ENCODE data around the gene ABHD3. TPM values are rescaled to one million over a fixed set of nuclear protein-coding genes. Genes with fewer than 3 reads are reported as not detected.

The ABHD3 gene, protein sequence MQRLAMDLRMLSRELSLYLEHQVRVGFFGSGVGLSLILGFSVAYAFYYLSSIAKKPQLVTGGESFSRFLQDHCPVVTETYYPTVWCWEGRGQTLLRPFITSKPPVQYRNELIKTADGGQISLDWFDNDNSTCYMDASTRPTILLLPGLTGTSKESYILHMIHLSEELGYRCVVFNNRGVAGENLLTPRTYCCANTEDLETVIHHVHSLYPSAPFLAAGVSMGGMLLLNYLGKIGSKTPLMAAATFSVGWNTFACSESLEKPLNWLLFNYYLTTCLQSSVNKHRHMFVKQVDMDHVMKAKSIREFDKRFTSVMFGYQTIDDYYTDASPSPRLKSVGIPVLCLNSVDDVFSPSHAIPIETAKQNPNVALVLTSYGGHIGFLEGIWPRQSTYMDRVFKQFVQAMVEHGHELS
- total RNA-seq = 10 to 100 TPM; 18.7 to 22.1 TPM

DNA sequence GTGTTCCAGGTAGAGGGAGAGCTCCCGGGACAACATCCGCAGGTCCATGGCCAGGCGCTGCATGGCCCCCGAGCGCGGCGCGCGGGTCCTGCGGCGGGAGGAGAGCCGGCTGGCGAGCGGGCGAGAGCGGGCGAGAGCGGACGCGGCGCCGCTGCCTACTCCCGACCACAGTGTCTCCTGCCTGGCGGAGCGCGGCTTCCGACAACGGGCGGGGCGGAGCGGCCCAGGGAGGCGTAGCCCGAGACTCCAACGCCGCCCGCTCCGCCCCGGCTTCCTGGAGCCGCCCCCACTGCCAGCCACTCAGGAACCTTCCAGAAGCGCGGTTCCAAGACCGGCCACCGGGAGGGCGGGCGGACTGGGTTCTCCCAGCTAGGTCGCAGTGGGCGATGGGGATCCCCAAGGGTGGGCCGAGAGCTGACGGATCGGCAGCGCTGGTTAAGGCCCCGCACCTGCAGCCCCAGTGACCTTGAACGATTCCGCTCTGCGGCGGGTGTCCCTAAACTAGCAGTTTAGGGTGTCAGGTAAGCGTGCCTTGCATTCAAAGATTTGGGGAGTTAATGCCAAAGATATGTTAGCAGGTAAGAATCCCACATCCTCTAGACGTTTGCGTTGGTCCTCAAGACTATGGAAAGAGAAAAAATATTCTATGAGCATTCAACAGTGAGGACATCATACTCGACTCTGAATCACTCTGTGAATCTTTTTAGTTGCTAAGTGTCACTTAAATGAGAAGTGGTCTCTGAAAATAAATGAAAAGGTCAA, at the start of gene ABHD3:
ABHD3 (minus strand) TSS at position 172 of the 762 bp plus-strand sequence; CDS start at position 63, 109 bp downstream.
- CTCF ChIA-PET = interaction anchor here (0.8 to 2.5 kb wide), 4 partner anchors 36 to 104 kb away, joined by 3 to 7 read pairs (median 4); partner anchors contain the start of genes ESCO1, MIB1 and SNRPD1

DNA sequence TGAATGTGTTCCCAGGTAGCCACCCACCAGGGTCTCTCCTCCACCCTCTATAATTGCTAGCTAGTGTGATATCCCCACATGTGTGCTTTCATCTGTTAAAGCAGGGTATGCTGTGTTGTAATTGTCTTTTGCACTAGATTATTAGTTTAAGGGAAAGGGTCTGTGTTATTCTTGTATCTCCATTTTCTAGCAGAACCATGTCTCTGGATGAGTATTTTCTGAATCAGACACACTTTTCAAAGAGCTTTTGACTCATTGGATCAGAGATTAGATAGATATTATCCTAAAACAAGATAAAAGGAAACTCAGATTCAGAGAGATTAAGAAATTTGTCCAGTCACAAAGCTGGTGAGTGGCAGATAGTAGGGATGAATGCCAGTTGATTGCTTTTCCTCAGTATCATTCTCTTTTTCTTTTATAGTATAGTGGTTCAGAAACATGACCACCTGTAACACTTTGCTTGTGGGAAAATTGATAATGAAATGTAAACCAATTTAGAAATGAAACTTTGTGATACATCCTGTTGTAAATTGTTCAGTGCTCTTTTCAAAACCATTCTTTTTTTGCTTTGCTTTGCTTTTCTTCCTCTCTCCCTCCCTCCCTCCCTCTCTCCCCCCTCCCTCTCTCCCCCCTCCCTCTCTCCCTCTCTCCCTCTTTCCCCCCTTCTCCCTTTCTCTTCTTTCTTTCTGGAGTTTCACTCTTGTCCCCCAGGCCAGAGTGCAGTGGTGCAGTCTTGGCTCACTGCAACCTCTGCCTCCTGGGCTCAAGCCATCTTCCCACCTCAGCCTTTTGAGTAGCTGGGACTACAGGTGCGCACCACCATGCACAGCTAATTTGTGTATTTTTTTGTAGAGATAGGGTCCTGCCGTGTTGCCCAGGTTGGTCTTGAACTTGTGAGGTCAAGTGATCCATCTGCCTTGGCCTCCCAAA, 43.5 kb upstream of the ABHD3 start:
- ChIA-PET POLR2A (interaction anchor here (0.7 to 1.1 kb wide), 5 partner anchors 12 to 148 kb away, joined by 3 read pairs; partner anchors contain the start of gene ESCO1), CTCF (no interaction called here)
- Mint-ChIP-seq H3K36me3 (peaks cover 2% of the 10 kb centered on the region), H3K27ac (peak overlapping the region; percentile 55), H3K4me1 (ENCODE audit: low read depth) (peaks cover 50% of the 10 kb centered on the region), H3K27me3 (no peaks in the 10 kb centered on the region), H3K4me3 (no peak overlapping the region), H3K9me3 (no peaks in the 10 kb centered on the region)
- no peak for DNase-seq
- intact Hi-C loops (cut with micrococcal nuclease) = loop anchor here (10.0 kb wide), 1 partner anchor 1687 kb away; a partner anchor contains a TSS

More for the DNA sequence above, at the start of gene ABHD3:
- Mint-ChIP-seq H3K27me3 (no peaks in the 10 kb centered on the region), H3K9me3 (no peaks in the 10 kb centered on the region), H3K27ac (peak within 1 kb of the TSS; percentile 88), H3K4me3 (peak within 1 kb of the TSS; percentile 91), H3K4me1 (ENCODE audit: low read depth) (peaks cover 21% of the 10 kb centered on the region), H3K36me3 (peaks cover 7% of the 10 kb centered on the region)
- intact Hi-C loops (cut with micrococcal nuclease) = loop anchor here (1.0 kb wide), 4 partner anchors 36 to 593 kb away; partner anchors contain the start of genes ESCO1, MIB1, ROCK1 and SNRPD1
- POLR2A ChIA-PET = interaction anchor here (0.5 to 3.1 kb wide), 9 partner anchors 22 to 104 kb away, joined by 3 to 33 read pairs (median 4); partner anchors contain the start of genes ESCO1, MIB1 and SNRPD1
- peak; percentile 95 for DNase-seq

DNA sequence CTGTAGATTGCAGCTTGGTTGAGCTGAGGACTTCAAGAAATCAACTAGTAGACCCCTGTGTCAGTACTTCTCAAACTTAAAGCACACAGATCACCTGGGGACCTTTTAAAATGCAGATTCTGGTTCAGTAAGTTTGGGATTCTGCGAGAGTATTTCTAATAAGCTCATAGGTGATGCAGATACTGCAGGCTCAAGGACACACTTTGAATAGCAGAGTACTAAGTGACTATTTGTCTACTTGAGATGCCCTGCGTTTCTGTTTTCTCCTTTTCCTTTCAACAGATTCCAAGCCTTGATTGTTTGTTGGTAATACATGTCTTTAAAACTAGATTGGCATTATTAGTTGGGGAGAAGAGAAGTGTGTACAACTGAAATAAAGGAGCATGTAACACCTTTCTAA, 42.7 kb upstream of the ABHD3 start:
- peaks cover 2% of the 10 kb centered on the region for H3K36me3 Mint-ChIP-seq
- intact Hi-C loops (cut with micrococcal nuclease) = loop anchor here (10.0 kb wide), 1 partner anchor 1688 kb away; a partner anchor contains a TSS
- POLR2A ChIA-PET = interaction anchor here (0.7 to 1.1 kb wide), 5 partner anchors 12 to 147 kb away, joined by 3 read pairs; partner anchors contain the start of gene ESCO1

DNA sequence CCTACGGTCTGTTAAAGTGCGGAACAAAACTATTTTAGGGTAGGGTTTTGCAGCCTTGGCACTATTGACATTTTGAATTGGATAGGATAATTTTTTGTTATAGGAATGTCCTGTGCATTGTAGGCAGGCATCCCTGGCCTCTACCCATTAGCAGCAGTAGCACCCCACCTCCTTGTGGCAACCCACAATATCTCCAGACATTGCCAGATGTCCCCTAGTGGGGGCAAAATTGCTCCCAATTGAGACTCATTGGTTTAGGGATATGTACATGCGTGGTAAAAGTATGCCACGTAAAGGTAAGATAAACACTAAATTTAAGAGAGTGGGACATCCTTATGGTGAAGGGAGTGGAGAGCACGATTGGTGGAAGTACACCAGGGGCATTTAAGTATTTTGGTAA, 40.7 kb upstream of the ABHD3 start:
- ChIA-PET CTCF (no interaction called here), POLR2A (no interaction called here)
- H3K27me3 Mint-ChIP-seq = no peaks in the 10 kb centered on the region
- intact Hi-C loops (cut with micrococcal nuclease) = loop anchor here (10.0 kb wide), 1 partner anchor 1690 kb away; a partner anchor contains a TSS
- H3K9me3 Mint-ChIP-seq = no peaks in the 10 kb centered on the region
- peaks cover 54% of the 10 kb centered on the region for H3K4me1 Mint-ChIP-seq (ENCODE audit: low read depth)
- DNase-seq = no peak
- peaks cover 2% of the 10 kb centered on the region for H3K36me3 Mint-ChIP-seq
- no peak overlapping the region for H3K27ac Mint-ChIP-seq
- no peak overlapping the region for H3K4me3 Mint-ChIP-seq

More for the DNA sequence above, 42.7 kb upstream of the ABHD3 start:
- no peaks in the 10 kb centered on the region for H3K27me3 Mint-ChIP-seq
- CTCF ChIA-PET = no interaction called here
- peaks cover 54% of the 10 kb centered on the region for H3K4me1 Mint-ChIP-seq (ENCODE audit: low read depth)
- H3K27ac Mint-ChIP-seq = peak overlapping the region; percentile 55
- no peak overlapping the region for H3K4me3 Mint-ChIP-seq
- no peaks in the 10 kb centered on the region for H3K9me3 Mint-ChIP-seq
- DNase-seq = no peak

DNA sequence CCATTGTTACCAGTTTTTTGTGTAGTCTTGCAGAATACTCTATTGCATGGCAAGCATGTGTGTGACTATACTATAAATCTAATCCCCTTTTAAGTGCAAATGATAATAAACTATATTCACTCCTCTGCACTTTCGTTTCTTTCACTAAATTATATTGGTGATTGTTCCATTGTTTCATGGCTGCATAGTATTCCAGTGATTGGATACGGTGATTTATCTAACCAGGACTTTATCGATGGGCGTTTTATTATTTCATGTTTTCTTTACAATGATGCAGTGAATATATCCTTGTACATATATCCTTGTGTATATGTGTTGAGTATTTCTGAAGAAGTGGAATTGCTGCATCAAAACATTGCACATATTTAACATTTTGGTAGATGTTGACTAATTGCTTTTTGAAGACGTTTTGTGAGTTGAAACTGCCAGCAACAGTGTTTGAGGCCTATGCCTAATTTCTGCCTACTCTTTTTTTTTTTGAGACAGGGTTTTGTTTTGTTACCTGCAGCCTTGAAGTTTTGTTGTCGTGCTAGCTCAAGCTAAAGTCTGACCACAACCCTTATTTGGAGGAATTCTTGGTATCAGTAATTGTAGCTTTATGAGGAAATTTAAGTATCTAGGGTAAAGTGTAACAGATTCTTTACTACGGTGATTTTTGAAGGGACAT, 38.7 kb upstream of the ABHD3 start:
- H3K9me3 Mint-ChIP-seq = no peaks in the 10 kb centered on the region
- H3K36me3 Mint-ChIP-seq = peaks cover 2% of the 10 kb centered on the region
- peak overlapping the region; percentile 76 for H3K27ac Mint-ChIP-seq
- no peak for DNase-seq
- H3K27me3 Mint-ChIP-seq = no peaks in the 10 kb centered on the region
- H3K4me3 Mint-ChIP-seq = peak overlapping the region; percentile 67
- CTCF ChIA-PET = interaction anchor here (0.6 to 4.6 kb wide), 3 partner anchors 43 to 143 kb away, joined by 4 to 28 read pairs (median 6); partner anchors contain the start of genes ESCO1 and SNRPD1
- POLR2A ChIA-PET = interaction anchor here (3.9 kb wide), 1 partner anchor 40 kb away, joined by 33 read pairs; the partner anchor contains the start of gene ABHD3
- intact Hi-C loops (cut with micrococcal nuclease) = loop anchor here (5.0 to 10.0 kb wide), 2 partner anchors 1692 to 1844 kb away; partner anchors contain the start of gene NPC1
- H3K4me1 Mint-ChIP-seq (ENCODE audit: low read depth) = peaks cover 59% of the 10 kb centered on the region

DNA sequence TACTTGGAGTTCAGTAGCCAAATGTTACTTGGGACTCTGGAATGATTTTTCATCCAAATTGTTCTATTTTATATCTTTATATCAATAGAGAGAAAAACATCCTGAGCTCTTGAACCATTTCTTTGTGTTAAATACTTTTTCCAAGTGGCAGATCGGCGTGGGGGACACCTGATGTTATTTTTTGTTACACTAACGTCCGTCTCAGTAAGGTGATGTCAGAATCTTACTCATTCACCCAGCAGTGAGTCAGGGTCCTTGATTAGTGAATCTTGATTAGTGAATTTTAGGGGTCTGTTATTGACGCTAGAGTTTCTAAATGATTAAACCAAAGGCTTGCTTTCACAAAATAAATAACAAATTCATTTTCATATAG, 37.7 kb upstream of the ABHD3 start:
- no peaks in the 10 kb centered on the region for H3K9me3 Mint-ChIP-seq
- H3K27me3 Mint-ChIP-seq = no peaks in the 10 kb centered on the region
- H3K4me1 Mint-ChIP-seq (ENCODE audit: low read depth) = peaks cover 49% of the 10 kb centered on the region
- ChIA-PET POLR2A (interaction anchor here (0.8 to 3.9 kb wide), 3 partner anchors 39 to 143 kb away, joined by 3 to 33 read pairs (median 4); partner anchors contain the start of gene ABHD3), CTCF (interaction anchor here (0.9 to 4.6 kb wide), 4 partner anchors 15 to 142 kb away, joined by 4 to 28 read pairs (median 4); partner anchors contain the start of genes ESCO1 and SNRPD1)
- H3K36me3 Mint-ChIP-seq = peaks cover 2% of the 10 kb centered on the region
- H3K27ac Mint-ChIP-seq = peak overlapping the region; percentile 69
- intact Hi-C loops (cut with micrococcal nuclease) = loop anchor here (5.0 to 10.0 kb wide), 2 partner anchors 1692 to 1845 kb away; partner anchors contain the start of gene NPC1
- peak overlapping the region; percentile 83 for H3K4me3 Mint-ChIP-seq
- no peak for DNase-seq

DNA sequence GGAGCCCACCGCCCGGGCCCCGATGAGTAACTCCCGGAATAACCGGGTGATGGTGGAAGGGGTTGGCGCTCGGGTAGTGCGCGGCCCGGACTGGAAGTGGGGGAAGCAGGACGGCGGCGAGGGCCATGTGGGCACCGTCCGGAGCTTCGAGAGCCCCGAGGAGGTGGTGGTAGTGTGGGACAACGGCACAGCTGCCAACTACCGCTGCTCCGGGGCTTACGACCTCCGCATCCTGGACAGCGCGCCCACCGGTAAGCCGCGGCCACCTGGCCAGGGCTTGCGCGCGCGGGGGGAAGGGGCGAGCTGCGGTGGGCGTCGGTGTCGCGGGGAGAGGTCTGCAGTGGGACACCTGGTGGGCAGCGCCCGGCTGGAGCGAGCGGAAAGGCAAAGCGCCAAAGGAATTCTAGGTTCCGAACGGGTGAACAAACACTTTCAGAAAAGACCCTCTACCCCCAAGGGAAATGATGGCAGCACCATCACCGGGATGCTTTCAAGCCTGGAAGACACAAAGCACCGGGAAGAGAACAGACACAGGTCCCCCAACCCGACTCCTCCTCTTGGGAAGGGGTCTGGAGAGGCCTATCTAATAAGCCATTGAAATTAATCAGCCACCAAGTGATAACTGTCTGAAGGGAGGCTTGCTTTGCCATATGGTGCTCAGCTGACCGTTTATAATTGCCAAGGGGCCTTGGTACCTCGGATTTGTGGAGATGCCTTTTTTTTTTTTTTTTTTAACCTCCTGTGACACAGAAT, 37.2 kb upstream of the ABHD3 start:
- ChIA-PET POLR2A (interaction anchor here (0.8 to 3.9 kb wide), 3 partner anchors 38 to 142 kb away, joined by 3 to 33 read pairs (median 4); partner anchors contain the start of gene ABHD3), CTCF (interaction anchor here (0.9 to 4.6 kb wide), 3 partner anchors 14 to 141 kb away, joined by 4 to 28 read pairs (median 5); partner anchors contain the start of gene ESCO1)
- H3K4me1 Mint-ChIP-seq (ENCODE audit: low read depth) = peaks cover 45% of the 10 kb centered on the region
- peak overlapping the region; percentile 69 for H3K27ac Mint-ChIP-seq
- H3K36me3 Mint-ChIP-seq = peaks cover 2% of the 10 kb centered on the region
- H3K4me3 Mint-ChIP-seq = peak overlapping the region; percentile 83
- intact Hi-C loops (cut with micrococcal nuclease) = loop anchor here (5.0 to 10.0 kb wide), 2 partner anchors 1693 to 1846 kb away; partner anchors contain the start of gene NPC1
- H3K9me3 Mint-ChIP-seq = peaks cover 3% of the 10 kb centered on the region
- H3K27me3 Mint-ChIP-seq = no peaks in the 10 kb centered on the region
- DNase-seq = peak; percentile 49

DNA sequence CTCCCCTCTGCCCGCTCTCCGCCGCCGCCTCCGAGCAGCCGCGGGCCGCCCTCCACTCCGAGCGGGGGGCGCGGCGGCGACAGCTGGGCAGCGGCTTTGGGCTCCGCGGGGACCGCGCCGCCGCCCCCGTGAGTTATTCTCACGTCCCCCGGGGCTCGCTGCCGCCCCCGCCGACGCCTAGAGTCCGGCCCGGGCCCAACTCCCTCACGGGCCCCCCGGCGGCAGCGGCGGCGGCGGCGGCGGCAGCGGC, 36.7 kb upstream of the ABHD3 start:
- H3K27me3 Mint-ChIP-seq = peaks cover 1% of the 10 kb centered on the region
- ChIA-PET CTCF (interaction anchor here (0.9 to 4.6 kb wide), 2 partner anchors 58 to 141 kb away, joined by 5 to 28 read pairs; partner anchors contain the start of gene ESCO1), POLR2A (interaction anchor here (1.2 to 3.9 kb wide), 2 partner anchors 38 to 141 kb away, joined by 3 to 33 read pairs; partner anchors contain the start of gene ABHD3)
- intact Hi-C loops (cut with micrococcal nuclease) = loop anchor here (5.0 to 10.0 kb wide), 2 partner anchors 1694 to 1846 kb away; partner anchors contain the start of gene NPC1
- peaks cover 2% of the 10 kb centered on the region for H3K36me3 Mint-ChIP-seq
- peaks cover 6% of the 10 kb centered on the region for H3K9me3 Mint-ChIP-seq
- no peak for DNase-seq
- H3K4me1 Mint-ChIP-seq (ENCODE audit: low read depth) = peaks cover 40% of the 10 kb centered on the region
- no peak overlapping the region for H3K4me3 Mint-ChIP-seq
- H3K27ac Mint-ChIP-seq = no peak overlapping the region

DNA sequence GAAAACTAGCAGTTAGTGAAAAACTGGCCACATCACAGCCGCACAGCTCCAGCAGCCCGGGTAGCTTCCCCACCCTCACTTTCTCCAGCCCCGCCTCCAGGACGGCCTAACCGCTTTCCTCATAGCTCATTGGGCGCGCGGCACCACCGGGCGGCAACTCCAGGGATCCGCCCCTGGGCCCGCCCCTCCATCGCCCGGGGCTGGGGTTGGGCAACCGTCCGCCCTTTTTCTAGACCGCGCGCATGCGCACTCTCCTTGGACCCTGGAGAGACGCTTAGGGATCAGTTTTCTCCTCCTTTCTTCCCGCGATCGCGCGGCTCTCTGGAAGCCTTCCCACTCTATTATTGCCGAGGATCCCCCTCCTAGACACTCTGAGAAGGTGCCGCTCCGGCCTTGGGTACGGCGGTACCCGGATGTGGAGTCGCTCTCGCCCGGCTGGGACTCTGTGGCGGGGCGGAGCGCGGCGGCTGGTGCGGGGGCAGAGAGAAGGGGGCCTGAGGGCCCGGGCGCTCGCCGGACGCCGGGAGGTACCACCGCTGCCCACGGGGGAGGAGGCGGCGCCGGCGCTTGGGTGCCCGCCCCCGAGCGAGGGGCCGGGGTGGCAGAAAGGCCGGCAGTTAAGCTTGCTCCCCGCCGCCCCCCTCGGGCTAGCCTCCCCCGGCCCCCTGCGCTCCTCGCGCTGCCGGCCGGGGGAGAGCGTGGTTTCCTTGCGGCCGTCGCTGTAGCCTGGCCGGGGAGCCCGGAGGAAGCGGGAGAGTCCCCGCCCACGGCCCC, 36.2 kb upstream of the ABHD3 start, which contains the start of gene MIB1:
MIB1 (plus strand) TSS at position 255 of the 774 bp plus-strand sequence. CDS start 792 bp downstream, outside the sequence.
- H3K27ac Mint-ChIP-seq = peak within 1 kb of the TSS; percentile 96
- ChIA-PET POLR2A (interaction anchor here (0.9 to 3.9 kb wide), 5 partner anchors 33 to 141 kb away, joined by 3 to 33 read pairs (median 6); partner anchors contain the start of genes ABHD3 and ESCO1), CTCF (interaction anchor here (0.6 to 4.6 kb wide), 4 partner anchors 36 to 140 kb away, joined by 3 to 28 read pairs (median 4); partner anchors contain the start of genes ABHD3, ESCO1 and SNRPD1)
- H3K36me3 Mint-ChIP-seq = peaks cover 2% of the 10 kb centered on the region
- peaks cover 2% of the 10 kb centered on the region for H3K27me3 Mint-ChIP-seq
- H3K4me3 Mint-ChIP-seq = peak within 1 kb of the TSS; percentile 95
- peaks cover 6% of the 10 kb centered on the region for H3K9me3 Mint-ChIP-seq
- DNase-seq = peak; percentile 99
- peaks cover 39% of the 10 kb centered on the region for H3K4me1 Mint-ChIP-seq (ENCODE audit: low read depth)
- intact Hi-C loops (cut with micrococcal nuclease) = loop anchor here (1.0 to 10.0 kb wide), 7 partner anchors 36 to 1847 kb away; partner anchors contain the start of genes ABHD3, ESCO1, NPC1 and ROCK1
